ENCODE data around the gene ADAD2. TPM values are rescaled to one million over a fixed set of nuclear protein-coding genes. Genes with fewer than 3 reads are reported as not detected.

ADAD2 gene
- total RNA-seq, 1 donor from 2014 or later, result not detected

DNA sequence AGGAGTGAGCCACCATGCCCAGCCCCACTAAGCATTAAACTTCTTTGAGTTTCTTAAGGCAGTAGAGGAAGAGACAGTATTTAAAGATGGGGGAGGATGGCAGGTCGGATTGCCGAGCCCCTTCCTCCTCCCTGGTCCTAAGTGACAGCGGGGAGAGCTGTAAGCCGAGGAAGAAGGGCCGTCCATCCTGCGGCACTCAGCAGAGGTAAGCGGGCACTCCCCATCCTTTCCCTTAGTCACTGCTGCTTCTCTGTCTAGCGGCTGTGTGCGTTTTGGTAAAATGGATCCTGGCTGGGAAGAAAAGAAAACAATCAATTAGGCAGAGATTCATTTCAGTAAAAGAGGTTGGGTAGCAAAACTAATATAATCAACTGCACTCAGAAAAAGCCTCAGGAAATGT lies 31.9 kb upstream of the ADAD2 start:
- TF ChIP-seq CTCF (IDR thresholded peaks at IDR 0.05), result no peak
- H3K9me3 Mint-ChIP-seq (ENCODE audit: unreplicated experiment), result no peaks in the 10 kb centered on the region
- DNase-seq (ENCODE audit: extremely low spot score, unreplicated experiment), result no peak
- H3K4me3 Mint-ChIP-seq (ENCODE audit: unreplicated experiment), result no peak overlapping the region
- peaks cover 49% of the 10 kb centered on the region for H3K27me3 Mint-ChIP-seq (ENCODE audit: unreplicated experiment)
- no peak overlapping the region for H3K27ac Mint-ChIP-seq (ENCODE audit: unreplicated experiment)
- H3K4me1 Mint-ChIP-seq (ENCODE audit: unreplicated experiment), result no peaks in the 10 kb centered on the region
- H3K36me3 Mint-ChIP-seq (ENCODE audit: unreplicated experiment), result no peaks in the 10 kb centered on the region

GRCh38 chr16:84159800-84160199 lies 31.2 kb upstream of the ADAD2 start:
- H3K27me3 Mint-ChIP-seq (ENCODE audit: unreplicated experiment), result peaks cover 57% of the 10 kb centered on the region
- H3K27ac Mint-ChIP-seq (ENCODE audit: unreplicated experiment), result no peak overlapping the region
- H3K4me3 Mint-ChIP-seq (ENCODE audit: unreplicated experiment), result no peak overlapping the region
- H3K4me1 Mint-ChIP-seq (ENCODE audit: unreplicated experiment), result no peaks in the 10 kb centered on the region
- H3K9me3 Mint-ChIP-seq (ENCODE audit: unreplicated experiment), result no peaks in the 10 kb centered on the region
- DNase-seq (ENCODE audit: extremely low spot score, unreplicated experiment), result no peak
- TF ChIP-seq CTCF (IDR thresholded peaks at IDR 0.05), result no peak
- H3K36me3 Mint-ChIP-seq (ENCODE audit: unreplicated experiment), result no peaks in the 10 kb centered on the region

GRCh38 chr16:84161037-84161436 lies 29.9 kb upstream of the ADAD2 start:
- no peaks in the 10 kb centered on the region for H3K4me1 Mint-ChIP-seq (ENCODE audit: unreplicated experiment)
- no peaks in the 10 kb centered on the region for H3K9me3 Mint-ChIP-seq (ENCODE audit: unreplicated experiment)
- no peak for DNase-seq (ENCODE audit: extremely low spot score, unreplicated experiment)
- no peak overlapping the region for H3K27ac Mint-ChIP-seq (ENCODE audit: unreplicated experiment)
- no peak overlapping the region for H3K4me3 Mint-ChIP-seq (ENCODE audit: unreplicated experiment)
- H3K27me3 Mint-ChIP-seq (ENCODE audit: unreplicated experiment), result peaks cover 66% of the 10 kb centered on the region
- H3K36me3 Mint-ChIP-seq (ENCODE audit: unreplicated experiment), result no peaks in the 10 kb centered on the region
- no peak for TF ChIP-seq CTCF (IDR thresholded peaks at IDR 0.05)

- H3K36me3 Mint-ChIP-seq (ENCODE audit: unreplicated experiment), result no peaks in the 10 kb centered on the region
- no peak overlapping the region for H3K4me3 Mint-ChIP-seq (ENCODE audit: unreplicated experiment)
- no peaks in the 10 kb centered on the region for H3K4me1 Mint-ChIP-seq (ENCODE audit: unreplicated experiment)
- DNase-seq (ENCODE audit: extremely low spot score, unreplicated experiment), result no peak
- no peak overlapping the region for H3K27ac Mint-ChIP-seq (ENCODE audit: unreplicated experiment)
- no peaks in the 10 kb centered on the region for H3K9me3 Mint-ChIP-seq (ENCODE audit: unreplicated experiment)
- no peak for TF ChIP-seq CTCF (IDR thresholded peaks at IDR 0.05)
- peaks cover 66% of the 10 kb centered on the region for H3K27me3 Mint-ChIP-seq (ENCODE audit: unreplicated experiment)
Observed at GRCh38 chr16:84161801-84162200, 29.2 kb upstream of the ADAD2 start.

DNA sequence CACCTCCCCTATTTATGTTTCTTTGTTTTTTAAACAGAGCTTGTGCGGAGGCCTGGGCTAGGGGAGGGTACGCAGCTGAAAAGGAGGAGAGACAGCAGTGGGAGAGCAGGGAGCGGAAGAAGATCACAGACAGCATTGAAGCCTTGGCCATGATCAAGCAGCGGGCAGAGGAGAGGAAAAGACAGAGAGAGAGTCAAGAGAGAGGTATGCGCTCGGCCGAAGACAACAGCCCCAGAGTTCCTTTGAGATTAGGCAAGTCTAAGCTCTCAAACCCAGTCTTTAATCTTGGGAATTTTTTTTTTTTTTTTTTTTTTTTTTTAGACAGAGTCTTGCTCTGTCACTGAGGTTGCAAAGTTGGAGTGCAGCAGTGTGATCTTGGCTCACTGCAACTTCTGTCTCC lies 25.2 kb upstream of the ADAD2 start:
- Mint-ChIP-seq H3K4me1 (ENCODE audit: unreplicated experiment) (no peaks in the 10 kb centered on the region), H3K36me3 (ENCODE audit: unreplicated experiment) (no peaks in the 10 kb centered on the region), H3K9me3 (ENCODE audit: unreplicated experiment) (no peaks in the 10 kb centered on the region), H3K27me3 (ENCODE audit: unreplicated experiment) (peaks cover 53% of the 10 kb centered on the region), H3K4me3 (ENCODE audit: unreplicated experiment) (no peak overlapping the region), H3K27ac (ENCODE audit: unreplicated experiment) (no peak overlapping the region)
- no peak for DNase-seq (ENCODE audit: extremely low spot score, unreplicated experiment)
- no peak for TF ChIP-seq CTCF (IDR thresholded peaks at IDR 0.05)

Data from osteocyte (in vitro differentiated cells).